Natural killer cell (primary cell): ENCODE measurements around the gene PHF2. TPM values are rescaled to one million over a fixed set of nuclear protein-coding genes. Genes with fewer than 3 reads are reported as not detected.

ENCODE experiments used
- ATAC-seq, 3 donors: fragments of 150-1000 bp in 2 of 3; fragments of 200-7000 bp in 1 of 3; cut with Tn5 transposase; 1 replicate in 1 of 3; 2 replicates in 2 of 3; pipeline ENCODE4 v1.10.0; 2021; ENCODE audit warnings: mild to moderate bottlenecking in 2 of 3, moderate library complexity in 2 of 3
- DNase-seq, 2 donors: peaks; one replicate each; pipeline versions ENCODE4 v3.0.0 to v3.0.0-alpha.2; 2013 to 2021; ENCODE audit warnings: mixed read lengths in 1 of 2
- H3K27ac ChIP-seq: one replicate; pipeline ENCODE4 v1.5.1; 2013; ENCODE audit warnings: mild to moderate bottlenecking, low read length
- H3K27me3 ChIP-seq: one replicate; pipeline ENCODE4 v1.6.1; 2013; ENCODE audit warnings: low read length; ENCODE audit not compliant: control insufficient read depth, insufficient read depth
- H3K36me3 ChIP-seq: one replicate; pipeline ENCODE4 v1.6.1; 2013; ENCODE audit warnings: low read length; ENCODE audit not compliant: control insufficient read depth, insufficient read depth
- H3K4me1 ChIP-seq: one replicate; pipeline ENCODE4 v1.6.1; 2013; ENCODE audit warnings: low read length; ENCODE audit not compliant: control insufficient read depth, insufficient read depth
- H3K4me3 ChIP-seq: one replicate; pipeline ENCODE4 v1.5.1; 2013; ENCODE audit warnings: low read length
- H3K9me3 ChIP-seq: one replicate; pipeline ENCODE4 v1.6.1; 2013; ENCODE audit warnings: low read length; ENCODE audit not compliant: control insufficient read depth, insufficient read depth
- H3K27ac Mint-ChIP-seq, 2 donors: one replicate each; pipeline ENCODE4 v1.8.0; 2022; ENCODE audit warnings: mild to moderate bottlenecking in 2 of 2, mixed read lengths in 2 of 2, moderate library complexity in 1 of 2
- H3K27me3 Mint-ChIP-seq, 2 donors: one replicate each; pipeline ENCODE4 v1.8.0; 2022; ENCODE audit warnings: low read depth in 2 of 2, mixed read lengths in 2 of 2
- H3K36me3 Mint-ChIP-seq: one replicate; pipeline ENCODE4 v1.8.0; 2022; ENCODE audit warnings: mixed read lengths
- H3K4me1 Mint-ChIP-seq, 2 donors: one replicate each; pipeline ENCODE4 v1.8.0; 2022; ENCODE audit warnings: mixed read lengths in 2 of 2
- H3K4me3 Mint-ChIP-seq: one replicate; pipeline ENCODE4 v1.8.0; 2022; ENCODE audit warnings: mild to moderate bottlenecking, moderate library complexity, mixed read lengths
- H3K9me3 Mint-ChIP-seq, 2 donors: one replicate each; pipeline ENCODE4 v1.8.0; 2022; ENCODE audit warnings: mixed read lengths in 2 of 2
- WGBS: methylation state at CpG from one replicate; pipeline ENCODE4 v1.1.7; 2013; ENCODE audit warnings: missing lambda C conversion rate; ENCODE audit not compliant: insufficient coverage; 5-methylcytosine and 5-hydroxymethylcytosine counted together
- intact Hi-C: fragments of 100-400 bp; cut with micrococcal nuclease; formaldehyde crosslinking; loops from one replicate; pipeline ENCODE4 v1.14.2; 2022
- total RNA-seq, 4 donors: library from RNA; stranded (reverse); fragments of 120-200 nt in 1 of 4; gene quantifications; one replicate each; pipeline versions ENCODE4 v1.2.3 to v1.2.4, GENCODE V29; 2013 to 2022
- TF ChIP-seq, protein P1 (sequence below): fragments of 200-600 bp; IDR thresholded peaks from one replicate; pipeline ENCODE4 v1.8.0; 2022; ENCODE audit warnings: antibody characterized with exemption

The PHF2 gene
- total RNA-seq, 3 donors from 2014 or later (not counting 1 experiment from before 2014, with no cell fraction given) = 24.8 to 28.1 (median 26.4) TPM

DNA sequence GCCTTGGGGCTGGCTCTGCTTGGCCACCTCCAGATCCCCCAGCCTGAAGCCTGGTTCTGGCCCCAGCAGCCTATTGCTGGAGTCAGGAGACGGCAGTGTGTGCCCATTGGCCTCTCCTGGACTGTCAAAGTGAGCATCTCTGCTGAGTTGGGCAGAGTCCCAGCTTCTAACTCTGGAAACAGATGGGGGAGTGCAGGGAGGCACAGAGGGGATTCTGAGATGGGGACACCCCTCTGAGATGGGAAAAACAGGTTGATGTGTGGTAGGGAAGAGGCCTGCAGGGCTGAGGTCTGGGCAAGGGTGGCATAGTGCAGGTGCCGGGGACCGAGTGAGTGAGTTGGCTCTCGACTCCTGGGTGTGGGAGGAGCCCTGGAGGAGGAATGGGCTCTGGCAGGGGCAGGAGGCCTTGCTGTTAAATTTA lies 27.5 kb downstream of the PHF2 start:
- Mint-ChIP-seq H3K4me1 (peaks cover 42 to 56% of the 10 kb centered on the region in 2 donors), H3K9me3 (peaks cover 2 to 5% of the 10 kb centered on the region in 2 donors), H3K36me3 (no peaks in the 10 kb centered on the region), H3K27me3 (no peaks in the 10 kb centered on the region), H3K4me3 (no peak overlapping the region), H3K27ac (peak overlapping the region; percentile 22 to 65)
- WGBS = 89% methylated on average over 4 of the region's 4 CpGs
- DNase-seq (no peak), ATAC-seq (no peak)
- H3K4me1 ChIP-seq = peaks cover 28% of the 10 kb centered on the region
- no peaks in the 10 kb centered on the region for H3K27me3 ChIP-seq
- intact Hi-C loops = no loop called here
- TF ChIP-seq, protein P1, sequence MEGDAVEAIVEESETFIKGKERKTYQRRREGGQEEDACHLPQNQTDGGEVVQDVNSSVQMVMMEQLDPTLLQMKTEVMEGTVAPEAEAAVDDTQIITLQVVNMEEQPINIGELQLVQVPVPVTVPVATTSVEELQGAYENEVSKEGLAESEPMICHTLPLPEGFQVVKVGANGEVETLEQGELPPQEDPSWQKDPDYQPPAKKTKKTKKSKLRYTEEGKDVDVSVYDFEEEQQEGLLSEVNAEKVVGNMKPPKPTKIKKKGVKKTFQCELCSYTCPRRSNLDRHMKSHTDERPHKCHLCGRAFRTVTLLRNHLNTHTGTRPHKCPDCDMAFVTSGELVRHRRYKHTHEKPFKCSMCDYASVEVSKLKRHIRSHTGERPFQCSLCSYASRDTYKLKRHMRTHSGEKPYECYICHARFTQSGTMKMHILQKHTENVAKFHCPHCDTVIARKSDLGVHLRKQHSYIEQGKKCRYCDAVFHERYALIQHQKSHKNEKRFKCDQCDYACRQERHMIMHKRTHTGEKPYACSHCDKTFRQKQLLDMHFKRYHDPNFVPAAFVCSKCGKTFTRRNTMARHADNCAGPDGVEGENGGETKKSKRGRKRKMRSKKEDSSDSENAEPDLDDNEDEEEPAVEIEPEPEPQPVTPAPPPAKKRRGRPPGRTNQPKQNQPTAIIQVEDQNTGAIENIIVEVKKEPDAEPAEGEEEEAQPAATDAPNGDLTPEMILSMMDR = no peak
- H3K4me3 ChIP-seq = no peak overlapping the region
- H3K36me3 ChIP-seq = no peaks in the 10 kb centered on the region
- H3K9me3 ChIP-seq = no peaks in the 10 kb centered on the region
- no peak overlapping the region for H3K27ac ChIP-seq

DNA sequence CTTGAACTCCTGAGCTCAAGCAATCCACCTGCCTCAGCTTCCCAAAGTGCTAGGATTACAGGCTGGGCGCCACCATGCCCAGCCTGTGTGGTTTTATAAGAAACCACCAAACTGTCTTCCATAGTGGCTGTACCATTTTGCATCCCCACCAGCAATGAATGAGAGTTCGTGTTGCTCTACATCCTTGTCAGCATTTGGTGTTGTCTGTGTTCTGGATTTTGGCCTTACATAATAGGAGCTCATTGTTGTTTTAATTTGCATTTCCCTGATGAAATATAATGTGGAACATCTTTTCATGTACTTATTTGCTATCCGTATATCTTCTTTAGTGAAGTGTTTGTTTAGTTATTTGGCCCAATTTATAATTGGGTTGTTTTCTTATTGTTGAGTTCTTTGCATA lies 29.8 kb downstream of the PHF2 start:
- Mint-ChIP-seq H3K4me3 (no peak overlapping the region), H3K27me3 (no peaks in the 10 kb centered on the region), H3K4me1 (peaks cover 21 to 39% of the 10 kb centered on the region in 2 donors), H3K9me3 (peaks cover 7 to 15% of the 10 kb centered on the region in 2 donors), H3K36me3 (peaks cover 10% of the 10 kb centered on the region), H3K27ac (no peak overlapping the region)
- no peak for DNase-seq
- TF ChIP-seq, protein P1 = no peak
- ATAC-seq = no peak
- H3K27ac ChIP-seq = no peak overlapping the region
- H3K9me3 ChIP-seq = peaks cover 11% of the 10 kb centered on the region
- intact Hi-C loops = no loop called here
- WGBS = 80% methylated on average over 3 of the region's 3 CpGs
- H3K36me3 ChIP-seq = no peaks in the 10 kb centered on the region
- no peak overlapping the region for H3K4me3 ChIP-seq
- H3K4me1 ChIP-seq = peaks cover 7% of the 10 kb centered on the region
- no peaks in the 10 kb centered on the region for H3K27me3 ChIP-seq

DNA sequence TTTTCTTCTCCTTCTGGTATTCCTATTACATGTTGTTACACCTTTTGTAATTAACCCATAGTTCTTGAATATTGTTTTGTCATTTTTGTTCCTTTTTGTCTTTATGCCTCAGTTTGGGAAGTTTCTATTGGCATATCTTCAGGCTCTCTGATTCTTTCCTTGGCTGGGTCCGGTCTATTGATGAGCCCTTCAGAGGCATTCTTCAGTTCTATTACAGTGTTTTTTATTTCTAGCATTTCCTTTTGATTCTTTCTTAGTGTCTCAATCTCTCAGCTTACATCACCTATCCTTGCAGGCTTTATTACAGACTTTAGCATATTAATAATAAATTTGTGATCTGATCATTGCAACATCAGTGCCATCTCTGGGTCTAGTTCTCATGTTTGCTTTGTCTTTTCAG lies 33.8 kb downstream of the PHF2 start:
- no peak overlapping the region for H3K4me3 Mint-ChIP-seq
- no peaks in the 10 kb centered on the region for H3K27me3 ChIP-seq
- TF ChIP-seq, protein P1 = no peak

More for the DNA sequence above, 33.8 kb downstream of the PHF2 start:
- no peak overlapping the region for H3K27ac ChIP-seq
- peaks cover 8% of the 10 kb centered on the region for H3K4me1 ChIP-seq
- H3K36me3 ChIP-seq = no peaks in the 10 kb centered on the region
- DNase-seq = no peak
- peaks cover 11% of the 10 kb centered on the region for H3K9me3 ChIP-seq
- Mint-ChIP-seq H3K27ac (no peak overlapping the region), H3K4me1 (peaks cover 11 to 38% of the 10 kb centered on the region in 2 donors), H3K27me3 (no peaks in the 10 kb centered on the region), H3K9me3 (peaks cover 7 to 15% of the 10 kb centered on the region in 2 donors), H3K36me3 (peaks cover 10% of the 10 kb centered on the region)
- H3K4me3 ChIP-seq = no peak overlapping the region
- WGBS = 93% methylated on average over 1 of the region's 1 CpG
- intact Hi-C loops = no loop called here
- ATAC-seq = no peak
